Aorta (tissue), 5 donors: Measurements from ENCODE around the gene PKLR. TPM values are rescaled to one million over a fixed set of nuclear protein-coding genes. Genes with fewer than 3 reads are reported as not detected.

ENCODE experiments used
- ATAC-seq: fragments of 200-7000 bp; cut with Tn5 transposase; one replicate; pipeline ENCODE4 v1.9.1; 2022; ENCODE audit warnings: moderate library complexity; ENCODE audit not compliant: low FRiP score
- DNase-seq, 2 donors: peaks; one replicate each; pipeline ENCODE4 v3.0.0-alpha.2; 2020
- H3K27ac ChIP-seq, 2 donors: one replicate each; pipeline ENCODE4 v1.5.1; 2013; ENCODE audit warnings: low read length in 2 of 2, mild to moderate bottlenecking in 2 of 2, moderate library complexity in 2 of 2, control low read depth in 1 of 2, inconsistent platforms in 1 of 2, low read depth in 1 of 2
- H3K27me3 ChIP-seq, 2 donors: one replicate each; pipeline ENCODE4 v1.6.1; 2013; ENCODE audit warnings: control low read depth in 1 of 2, low read length in 1 of 2, mild to moderate bottlenecking in 1 of 2, moderate library complexity in 1 of 2; ENCODE audit not compliant: insufficient read depth in 2 of 2, control insufficient read depth in 1 of 2
- H3K36me3 ChIP-seq, 2 donors: one replicate each; pipeline ENCODE4 v1.6.1; 2013; ENCODE audit warnings: control low read depth in 1 of 2, low read length in 1 of 2, mild to moderate bottlenecking in 1 of 2; ENCODE audit not compliant: insufficient read depth in 2 of 2, control insufficient read depth in 1 of 2
- H3K4me1 ChIP-seq, 2 donors: one replicate each; pipeline ENCODE4 v1.6.1; 2013; ENCODE audit warnings: low read length in 2 of 2, control low read depth in 1 of 2, mild to moderate bottlenecking in 1 of 2, moderate library complexity in 1 of 2; ENCODE audit not compliant: insufficient read depth in 2 of 2, control insufficient read depth in 1 of 2
- H3K4me3 ChIP-seq, 2 donors: one replicate each; pipeline ENCODE4 v1.5.1; 2013; ENCODE audit warnings: low read length in 2 of 2, control low read depth in 1 of 2, mild to moderate bottlenecking in 1 of 2
- H3K9me3 ChIP-seq: one replicate; pipeline ENCODE4 v1.6.1; 2013; ENCODE audit warnings: mild to moderate bottlenecking, low read length; ENCODE audit not compliant: control insufficient read depth
- WGBS, 2 donors: extraction: QIAGEN DNeasy Blood & Tissue Kit; methylation state at CpG; one replicate each; pipeline ENCODE4 v1.1.7; 2013; 5-methylcytosine and 5-hydroxymethylcytosine counted together
- intact Hi-C, 2 donors: fragments of 100-400 bp; cut with DNase I; formaldehyde crosslinking; loops; one replicate each; pipeline versions ENCODE4 v1.14.2 to v1.15.0; 2022
- polyA plus RNA-seq, 2 donors: library from polyadenylated mRNA; stranded (reverse); fragments of 200-250 nt; gene quantifications; one replicate each; pipeline ENCODE4 v1.2.3, GENCODE V29; 2013
- total RNA-seq, 2 donors: library from RNA; stranded (reverse); fragmentation: NEBNext Ultra II Directional; extraction: Animal tissue kit (Norgen Biotek cat#: 25700); gene quantifications; one replicate each; pipeline ENCODE4 v1.2.1, GENCODE V29; 2021
- donor health status: healthy with polysubstance abuse.
- donor health status: Bipolar disorder and iron deficiency.
- donor health status: DM: no; HTN: no; CAD: no.
- donor health status: DM: no; HTN: no; CAD: no.
- donor health status: DM: yes; HTN: yes; CAD: no.

Gene PKLR
- total and polyA plus RNA-seq, 4 donors, result 1.0 TPM; not detected in 3

DNA sequence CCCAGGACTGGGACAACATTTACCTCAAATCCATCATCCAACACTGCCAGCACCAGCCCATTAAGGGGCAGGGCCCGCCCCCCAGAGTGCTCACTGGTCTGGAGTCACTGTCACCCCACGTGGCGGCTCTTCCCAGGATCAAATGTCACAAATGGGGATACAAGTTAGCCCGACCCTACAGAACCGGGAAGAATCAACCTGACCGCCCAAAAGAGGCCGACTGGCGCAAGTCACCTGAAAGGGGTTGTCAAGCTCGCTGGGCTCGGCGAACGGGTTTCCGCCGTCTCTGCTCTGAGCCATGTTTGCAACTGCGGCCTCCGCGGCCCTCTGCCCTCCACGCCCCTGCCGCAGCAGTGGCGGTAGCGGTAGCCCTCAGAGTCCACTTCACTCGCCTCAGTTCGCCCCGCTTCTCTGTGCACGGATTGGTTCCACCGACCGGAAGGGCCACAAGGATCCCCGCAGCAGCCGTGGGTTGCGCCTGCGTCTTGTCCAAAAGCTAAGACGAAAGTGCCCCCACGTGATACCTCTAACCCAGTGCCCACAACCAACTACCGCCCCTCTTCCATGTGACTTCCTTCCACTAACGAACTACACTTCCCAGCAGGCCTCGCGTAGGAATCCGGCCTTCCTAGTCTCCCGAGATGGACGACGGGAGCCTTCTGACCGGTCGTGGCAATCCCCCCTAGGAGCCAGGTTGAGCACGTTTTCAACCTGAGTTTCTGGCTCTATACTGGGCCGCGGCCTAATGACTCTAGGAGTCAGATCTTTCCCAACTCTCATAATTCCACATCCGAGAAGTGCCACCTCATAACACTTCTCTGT, 39.2 kb downstream of the PKLR start, which contains the start of gene SCAMP3:
SCAMP3 (minus strand) TSS at position 509 of the 822 bp plus-strand sequence; CDS start at position 300, 209 bp downstream.
- DNase-seq (peak; percentile 96 to 97), ATAC-seq (peak; percentile 97)
- Histone ChIP-seq H3K27ac (peak within 1 kb of the TSS; percentile 49 to 68), H3K36me3 (peaks cover 2 to 7% of the 10 kb centered on the region in 2 donors), H3K4me3 (peak within 1 kb of the TSS; percentile 51 to 79), H3K4me1 (no peaks in the 10 kb centered on the region), H3K9me3 (no peaks in the 10 kb centered on the region), H3K27me3 (no peaks in the 10 kb centered on the region)
- WGBS, 2 donors, result 0% methylated on average over 47 of the region's 47 CpGs
- intact Hi-C loops, result loop anchor here in 1 of 2 donors (5.0 kb wide), 1 partner anchor 60 kb away; the partner anchor contains the start of gene RUSC1

DNA sequence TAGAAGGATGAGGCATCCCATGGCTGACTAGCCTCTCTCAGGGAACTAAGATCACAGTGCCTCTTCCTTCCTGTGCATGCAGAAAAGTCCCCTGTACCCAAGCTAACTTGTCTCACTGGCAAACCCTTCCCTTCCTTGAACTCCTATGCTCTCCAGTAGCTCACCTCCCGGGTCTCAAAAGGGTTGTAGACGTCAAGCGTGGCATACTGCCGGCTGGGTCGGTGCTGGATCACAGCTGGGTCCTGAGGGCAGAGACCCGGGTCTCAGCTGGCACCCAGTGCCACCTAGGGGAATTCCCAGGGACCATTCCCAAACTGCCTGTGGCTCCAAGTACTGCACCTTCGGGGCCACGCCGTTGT, 39.8 kb downstream of the PKLR start:
- Histone ChIP-seq H3K4me3 (peak overlapping the region; percentile 51 to 79), H3K9me3 (no peaks in the 10 kb centered on the region), H3K36me3 (peaks cover 2 to 7% of the 10 kb centered on the region in 2 donors), H3K4me1 (no peaks in the 10 kb centered on the region), H3K27ac (peak overlapping the region; percentile 49 to 66), H3K27me3 (no peaks in the 10 kb centered on the region)
- ATAC-seq (no peak), DNase-seq (peak in 1 of 2 donors; percentile 48)
- intact Hi-C loops, result loop anchor here in 1 of 2 donors (5.0 kb wide), 1 partner anchor 61 kb away; the partner anchor contains the start of gene RUSC1
- WGBS, 2 donors, result 1% methylated on average over 9 of the region's 9 CpGs

DNA sequence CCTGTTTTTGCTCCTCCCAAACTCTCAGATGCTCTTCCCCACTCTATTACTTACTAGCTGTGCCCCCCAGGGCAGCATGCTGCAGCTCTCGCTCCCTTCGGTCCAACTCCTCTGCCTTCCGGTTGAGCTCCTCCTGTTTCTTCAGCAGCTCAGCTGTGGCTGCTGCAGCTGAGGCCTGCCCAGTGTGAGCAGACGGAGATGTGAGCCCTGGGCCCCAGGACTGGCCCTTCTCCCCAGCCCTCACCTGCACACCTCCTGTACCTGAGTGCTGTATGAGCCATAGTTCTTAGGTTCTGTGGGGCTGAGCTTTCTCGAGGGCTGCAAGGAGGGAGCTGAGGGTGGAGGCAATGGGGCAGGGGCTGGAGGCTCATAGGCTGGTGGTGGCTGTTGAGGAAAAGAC, 41.0 kb downstream of the PKLR start:
- Histone ChIP-seq H3K4me3 (no peak overlapping the region), H3K36me3 (peaks cover 2 to 5% of the 10 kb centered on the region in 2 donors), H3K9me3 (no peaks in the 10 kb centered on the region), H3K4me1 (no peaks in the 10 kb centered on the region), H3K27ac (no peak overlapping the region), H3K27me3 (no peaks in the 10 kb centered on the region)
- DNase-seq, result no peak
- WGBS, 2 donors, result 92 to 98% methylated on average over 4 to 5 of the region's 5 CpGs
- intact Hi-C loops, result loop anchor here in 1 of 2 donors (5.0 kb wide), 1 partner anchor 62 kb away; the partner anchor contains the start of gene RUSC1
- ATAC-seq, result no peak

DNA sequence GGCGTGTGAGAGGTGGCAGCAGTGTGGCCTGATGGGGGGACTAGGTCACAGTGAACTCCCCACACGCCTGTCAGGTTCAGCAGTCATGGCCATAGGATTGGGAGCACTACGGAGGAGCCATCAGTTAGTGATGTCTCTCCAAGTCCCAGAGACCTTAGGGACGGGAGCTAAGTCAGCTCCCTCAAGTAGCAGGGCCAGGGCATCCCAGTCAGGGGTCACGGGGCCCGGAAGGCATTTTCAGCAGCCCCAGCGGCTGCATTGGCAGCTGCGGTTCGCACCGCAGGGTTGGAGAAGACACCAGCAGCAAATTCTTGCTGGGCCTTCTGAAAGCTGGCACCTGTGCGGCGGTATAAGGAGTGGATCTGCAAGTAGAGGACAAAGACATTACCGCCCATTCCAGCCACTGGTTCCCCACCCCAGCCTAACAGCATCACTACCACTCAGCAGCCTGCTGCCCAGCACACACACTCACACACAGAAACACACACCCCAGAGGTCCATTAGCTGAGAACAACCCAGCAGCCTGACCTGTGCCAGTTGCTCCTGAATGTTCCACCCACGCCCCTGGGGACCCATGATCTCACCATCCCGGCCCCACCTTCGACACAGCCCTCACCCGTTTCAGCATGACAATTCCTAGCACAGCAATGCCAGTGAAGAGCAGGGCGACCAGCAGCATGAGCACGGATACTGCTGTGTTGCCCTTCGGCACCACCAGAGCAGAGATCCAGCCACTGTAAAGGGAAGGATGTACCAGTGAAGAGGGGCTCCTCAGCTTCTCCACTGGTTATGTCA, 45.0 kb downstream of the PKLR start:
- Histone ChIP-seq H3K4me3 (peak overlapping the region in 1 of 2 donors; percentile 53), H3K27ac (peak overlapping the region; percentile 8 to 97), H3K27me3 (no peaks in the 10 kb centered on the region), H3K36me3 (peaks cover 0 to 2% of the 10 kb centered on the region in 2 donors), H3K9me3 (no peaks in the 10 kb centered on the region), H3K4me1 (no peaks in the 10 kb centered on the region)
- no peak for ATAC-seq
- intact Hi-C loops, result loop anchor here in 1 of 2 donors (10.0 kb wide), 1 partner anchor 389 kb away; no protein-coding TSS in a partner anchor
- DNase-seq, result peak in 1 of 2 donors; percentile 78
- WGBS, 2 donors, result 68 to 74% methylated on average over 20 of the region's 20 CpGs

DNA sequence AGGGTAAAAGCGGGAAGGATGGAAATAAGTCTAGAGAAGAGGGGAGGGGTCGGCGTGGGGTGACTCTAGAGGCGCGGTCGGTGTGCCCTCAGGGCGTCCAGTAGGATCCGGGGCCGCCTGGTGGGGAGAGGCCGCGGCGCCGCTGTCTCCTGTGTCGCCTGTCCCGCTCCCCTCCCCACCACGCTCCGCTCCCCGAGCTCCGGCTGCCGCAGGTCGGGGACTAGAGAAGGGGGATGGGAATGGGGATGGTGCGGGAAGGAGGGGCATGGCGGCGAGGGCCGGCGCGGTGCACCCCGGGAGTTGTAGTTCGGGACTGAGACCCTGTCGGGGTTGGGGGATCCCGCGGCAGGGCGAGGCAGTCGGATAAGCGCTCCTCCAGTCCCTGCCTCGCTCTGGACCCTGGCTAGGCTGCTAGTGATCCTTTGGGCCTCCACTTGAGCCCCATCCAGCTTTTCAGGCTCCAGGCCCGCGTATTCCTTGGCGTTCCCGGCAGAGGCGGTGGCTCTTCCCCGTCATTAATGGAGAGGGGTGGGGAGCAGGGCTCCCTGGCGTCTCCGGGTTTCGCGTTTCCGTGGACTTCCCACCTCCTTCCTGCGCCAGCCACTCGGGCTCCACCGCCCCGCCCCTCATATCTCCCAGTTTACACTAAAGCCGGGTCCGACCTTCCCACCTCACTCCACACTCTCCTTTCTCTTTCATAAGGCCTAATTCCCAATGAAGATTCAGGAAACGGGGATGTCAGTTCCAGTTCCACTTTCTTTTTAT, 45.8 kb downstream of the PKLR start, which contains the start of gene ENTREP3:
ENTREP3 (minus strand) TSS at position 241 of the 765 bp plus-strand sequence. CDS start 606 bp downstream, outside the sequence.
- Histone ChIP-seq H3K9me3 (no peaks in the 10 kb centered on the region), H3K4me3 (peak within 1 kb of the TSS; percentile 57 to 63), H3K36me3 (peaks cover 0 to 2% of the 10 kb centered on the region in 2 donors), H3K27me3 (no peaks in the 10 kb centered on the region), H3K27ac (peak within 1 kb of the TSS; percentile 32 to 97), H3K4me1 (no peaks in the 10 kb centered on the region)
- intact Hi-C loops, result loop anchor here in 1 of 2 donors (10.0 kb wide), 1 partner anchor 389 kb away; no protein-coding TSS in a partner anchor
- 0% methylated on average over 39 to 54 of the region's 54 CpGs for WGBS, 2 donors
- ATAC-seq (peak; percentile 94), DNase-seq (peak; percentile 95 to 97)

DNA sequence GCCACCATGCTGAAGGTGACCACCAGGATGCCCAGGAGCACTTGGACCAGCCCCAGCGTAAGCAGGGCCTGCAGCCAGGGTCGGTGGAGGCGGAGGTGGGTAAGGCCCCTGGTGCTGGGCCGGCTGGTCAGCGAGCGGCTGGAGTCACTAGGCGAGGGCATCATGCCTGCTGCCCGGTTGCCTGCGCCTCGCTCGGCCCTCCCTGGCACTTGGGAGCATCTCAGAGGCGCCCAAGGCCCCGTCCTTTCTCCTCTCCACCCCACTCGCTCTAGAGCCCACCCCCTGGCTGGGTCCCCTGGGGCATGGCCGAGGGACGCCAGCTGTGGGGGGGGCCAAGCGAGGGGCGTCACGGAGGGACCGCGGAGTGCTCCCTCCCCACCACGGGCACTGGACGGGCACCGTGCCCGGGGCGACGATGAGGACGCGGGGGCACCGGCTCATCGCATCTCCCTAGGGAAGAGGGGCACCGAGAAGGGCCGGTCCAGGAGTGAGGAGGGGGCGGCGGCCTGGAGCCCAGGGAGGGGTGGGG, 46.5 kb downstream of the PKLR start:
- no peaks in the 10 kb centered on the region for H3K27me3 ChIP-seq
- H3K4me1 ChIP-seq, result no peaks in the 10 kb centered on the region
- 1% methylated on average over 30 to 35 of the region's 35 CpGs for WGBS, 2 donors
- DNase-seq (peak; percentile 73 to 88), ATAC-seq (peak; percentile 49)
- H3K4me3 ChIP-seq, result peak overlapping the region; percentile 57 to 63
- intact Hi-C loops, result loop anchor here (5.0 to 10.0 kb wide), 3 partner anchors 68 to 390 kb away; partner anchors contain the start of gene RUSC1 (in 1 of the 2)
- H3K9me3 ChIP-seq, result no peaks in the 10 kb centered on the region
- H3K36me3 ChIP-seq, result peaks cover 0 to 2% of the 10 kb centered on the region in 2 donors
- H3K27ac ChIP-seq, result peak overlapping the region; percentile 32 to 72

DNA sequence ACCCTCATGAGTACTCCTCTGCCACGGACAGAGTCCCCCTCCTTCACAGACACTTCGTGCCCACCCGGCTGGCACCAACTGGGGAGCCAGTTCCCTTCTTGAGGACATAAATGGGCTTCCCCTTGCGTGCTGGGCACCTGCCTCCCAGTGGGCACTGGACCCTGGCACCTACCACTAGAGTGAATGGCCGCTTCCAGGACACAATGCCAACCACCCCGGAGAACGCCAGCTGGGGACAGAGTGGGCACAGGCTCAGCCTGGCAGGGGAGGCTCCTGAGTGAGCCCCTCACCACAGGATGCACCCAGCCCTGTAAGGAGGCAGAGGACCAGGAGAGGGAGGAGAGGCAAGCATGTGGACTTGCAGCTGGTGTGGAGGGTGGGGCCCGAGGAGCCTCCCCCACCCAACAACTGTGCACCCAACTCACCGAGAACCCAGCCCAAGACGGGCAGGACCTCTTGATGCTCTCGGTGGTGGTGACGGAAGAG, 47.0 kb downstream of the PKLR start:
- intact Hi-C loops, result loop anchor here (5.0 to 10.0 kb wide), 3 partner anchors 68 to 391 kb away; partner anchors contain the start of gene RUSC1 (in 1 of the 2)
- Histone ChIP-seq H3K4me1 (no peaks in the 10 kb centered on the region), H3K36me3 (peaks cover 0 to 2% of the 10 kb centered on the region in 2 donors), H3K27ac (peak overlapping the region in 1 of 2 donors; percentile 72), H3K27me3 (no peaks in the 10 kb centered on the region), H3K4me3 (peak overlapping the region; percentile 57 to 63), H3K9me3 (no peaks in the 10 kb centered on the region)
- WGBS, 2 donors, result 3 to 5% methylated on average over 12 of the region's 12 CpGs
- ATAC-seq (no peak), DNase-seq (peak in 1 of 2 donors; percentile 77)
